Fibroblast of mammary gland (primary cell): ENCODE measurements around the gene PRRT3.

ENCODE experiments used
- DNase-seq: peaks from one replicate; pipeline ENCODE4 v3.0.0-alpha.2; 2010; ENCODE audit warnings: low read depth
- H3K4me3 ChIP-seq: 2 replicates; pipeline ENCODE4 v1.5.1; 2011; ENCODE audit warnings: low read depth, mild to moderate bottlenecking, low read length, moderate library complexity; ENCODE audit not compliant: control insufficient read depth
- CTCF ChIP-seq: conservative IDR thresholded peaks from 2 replicates; pipeline ENCODE4 v1.5.1; 2011; ENCODE audit warnings: low read depth, low read length, inconsistent platforms; ENCODE audit not compliant: control insufficient read depth, insufficient read depth

The PRRT3 gene

GRCh38 chr3:9951962-9952805 is at the start of gene PRRT3:
PRRT3 (minus strand) TSS chr3:9952408; CDS start chr3:9950115, 2,293 bp downstream.
- no peak for TF ChIP-seq CTCF
- peak; percentile 35 for DNase-seq
- H3K4me3 ChIP-seq = peak within 1 kb of the TSS; percentile 55

- H3K4me3 ChIP-seq = no peak overlapping the region
- no peak for DNase-seq
- TF ChIP-seq CTCF = no peak
Observed at GRCh38 chr3:10000686-10001085, 48.5 kb upstream of the PRRT3 start.

- DNase-seq = peak; percentile 86
- H3K4me3 ChIP-seq = no peak overlapping the region
- TF ChIP-seq CTCF = no peak
Observed at GRCh38 chr3:9994086-9994844, 42.1 kb upstream of the PRRT3 start.

- no peak for DNase-seq
- TF ChIP-seq CTCF = no peak
- peak overlapping the region; percentile 99 for H3K4me3 ChIP-seq
Observed at GRCh38 chr3:9986230-9986725, 34.1 kb upstream of the PRRT3 start.

GRCh38 chr3:9980251-9980650 is 28.0 kb upstream of the PRRT3 start:
- H3K4me3 ChIP-seq = no peak overlapping the region
- TF ChIP-seq CTCF = no peak
- DNase-seq = no peak

- no peak for TF ChIP-seq CTCF
- no peak overlapping the region for H3K4me3 ChIP-seq
- no peak for DNase-seq
Observed at GRCh38 chr3:9978710-9979305, 26.6 kb upstream of the PRRT3 start.
